SU-DHL-6 (cell line): ENCODE measurements around the gene SFT2D2.

ENCODE experiments used
- EZH2phosphoT487 ChIP-seq: fragments of 200-600 bp; sonication (generic), shearing (Covaris generic); conservative IDR thresholded peaks from 2 replicates; pipeline ENCODE4 v1.6.1; 2018; ENCODE audit warnings: mild to moderate bottlenecking, antibody characterized with exemption, low read length, moderate library complexity, mixed read lengths
- TF ChIP-seq, protein P1 (sequence below): fragments of 200-600 bp; sonication (generic); IDR thresholded peaks from one replicate; pipeline ENCODE4 v1.5.1; 2017; ENCODE audit warnings: antibody characterized with exemption, mild to moderate bottlenecking, low read length, moderate library complexity; ENCODE audit not compliant: insufficient read depth, poor library complexity, severe bottlenecking

DNA sequence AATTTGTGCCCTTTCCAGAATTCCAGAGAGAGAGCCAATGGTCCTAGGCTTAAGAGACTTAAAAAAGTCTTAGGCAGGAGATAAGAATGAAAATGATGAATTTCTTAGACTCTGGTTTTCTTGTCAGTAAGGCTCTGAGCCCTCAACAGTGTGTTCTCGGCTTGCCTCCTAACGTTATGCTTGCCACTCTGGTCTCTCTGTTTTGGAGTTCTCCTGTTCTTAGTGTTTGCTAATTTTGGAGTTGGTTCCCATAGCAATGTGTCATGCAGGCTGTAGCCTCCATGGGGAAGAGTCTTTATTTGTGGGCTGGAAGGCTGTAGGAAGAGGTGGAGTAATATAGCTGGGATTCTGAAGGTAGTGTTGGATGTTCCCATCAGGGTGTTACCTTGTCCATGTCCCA is 74.8 kb downstream of the SFT2D2 start:
- TF ChIP-seq, protein P1, sequence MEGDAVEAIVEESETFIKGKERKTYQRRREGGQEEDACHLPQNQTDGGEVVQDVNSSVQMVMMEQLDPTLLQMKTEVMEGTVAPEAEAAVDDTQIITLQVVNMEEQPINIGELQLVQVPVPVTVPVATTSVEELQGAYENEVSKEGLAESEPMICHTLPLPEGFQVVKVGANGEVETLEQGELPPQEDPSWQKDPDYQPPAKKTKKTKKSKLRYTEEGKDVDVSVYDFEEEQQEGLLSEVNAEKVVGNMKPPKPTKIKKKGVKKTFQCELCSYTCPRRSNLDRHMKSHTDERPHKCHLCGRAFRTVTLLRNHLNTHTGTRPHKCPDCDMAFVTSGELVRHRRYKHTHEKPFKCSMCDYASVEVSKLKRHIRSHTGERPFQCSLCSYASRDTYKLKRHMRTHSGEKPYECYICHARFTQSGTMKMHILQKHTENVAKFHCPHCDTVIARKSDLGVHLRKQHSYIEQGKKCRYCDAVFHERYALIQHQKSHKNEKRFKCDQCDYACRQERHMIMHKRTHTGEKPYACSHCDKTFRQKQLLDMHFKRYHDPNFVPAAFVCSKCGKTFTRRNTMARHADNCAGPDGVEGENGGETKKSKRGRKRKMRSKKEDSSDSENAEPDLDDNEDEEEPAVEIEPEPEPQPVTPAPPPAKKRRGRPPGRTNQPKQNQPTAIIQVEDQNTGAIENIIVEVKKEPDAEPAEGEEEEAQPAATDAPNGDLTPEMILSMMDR, result no peak
- no peak for TF ChIP-seq EZH2phosphoT487
